Smooth muscle cell (in vitro differentiated cells): ENCODE measurements around the gene SNX30. TPM values are rescaled to one million over a fixed set of nuclear protein-coding genes. Genes with fewer than 3 reads are reported as not detected.

Source experiments
- DNase-seq: peaks from one replicate; lab custom pipeline; 2025; ENCODE audit not compliant: unreplicated experiment; lab: John Stamatoyannopoulos, UW
- H2AFZ ChIP-seq: fragments of 200-600 bp; sonication (generic); 2 replicates; pipeline ENCODE4 v1.6.0; 2016; ENCODE audit warnings: antibody characterized with exemption, low read depth, mild to moderate bottlenecking
- H3F3A ChIP-seq: fragments of 200-600 bp; sonication (generic); 2 replicates; pipeline ENCODE4 v1.6.0; 2017; ENCODE audit warnings: antibody characterized with exemption, low read depth
- H3K27ac ChIP-seq: fragments of 200-600 bp; sonication (generic); 2 replicates; pipeline ENCODE4 v1.5.1; 2016; ENCODE audit warnings: low read depth, mild to moderate bottlenecking
- H3K27me3 ChIP-seq: fragments of 200-600 bp; sonication (generic); 2 replicates; pipeline ENCODE4 v1.6.1; 2016; ENCODE audit warnings: low read depth, mild to moderate bottlenecking
- H3K36me3 ChIP-seq: fragments of 200-600 bp; sonication (generic); 2 replicates; pipeline ENCODE4 v1.5.1; 2016; ENCODE audit warnings: low read depth
- H3K4me1 ChIP-seq: fragments of 200-600 bp; sonication (generic); 2 replicates; pipeline ENCODE4 v1.5.1; 2016; ENCODE audit warnings: low read depth
- H3K4me2 ChIP-seq: fragments of 200-600 bp; sonication (generic); 2 replicates; pipeline ENCODE4 v1.6.0; 2016; ENCODE audit warnings: mild to moderate bottlenecking
- H3K4me3 ChIP-seq: fragments of 200-600 bp; sonication (generic); 2 replicates; pipeline ENCODE4 v1.5.1; 2016; ENCODE audit warnings: mild to moderate bottlenecking
- H3K79me2 ChIP-seq: fragments of 200-600 bp; sonication (generic); 2 replicates; pipeline ENCODE4 v1.6.0; 2016; ENCODE audit warnings: low read depth, mild to moderate bottlenecking
- H3K9ac ChIP-seq: fragments of 200-600 bp; sonication (generic); 2 replicates; pipeline ENCODE4 v1.6.0; 2016; ENCODE audit warnings: low read depth
- H3K9me3 ChIP-seq: fragments of 200-600 bp; sonication (generic); replicated peaks from 2 replicates; pipeline ENCODE4 v1.5.1; 2016; ENCODE audit warnings: low read depth
- H4K20me1 ChIP-seq: fragments of 200-600 bp; sonication (generic); 2 replicates; pipeline ENCODE4 v1.6.0; 2016; ENCODE audit warnings: low read depth
- CTCF ChIP-seq: fragments of 200-600 bp; sonication (generic); IDR thresholded peaks from 2 replicates; pipeline ENCODE4 v1.5.1; 2017; ENCODE audit warnings: borderline replicate concordance, mild to moderate bottlenecking, antibody characterized with exemption; ENCODE audit not compliant: insufficient read depth, poor library complexity, severe bottlenecking
- WGBS: methylation state at CpG from one replicate; pipeline ENCODE4 v1.1.7; 2016; ENCODE audit warnings: low lambda C conversion rate; 5-methylcytosine and 5-hydroxymethylcytosine counted together
- polyA plus RNA-seq: library from polyadenylated mRNA; unstranded; fragments of >200 nt; fragmentation: Nextera tagmentation; extraction: Ambion mirVana; gene quantifications from 2 replicates; pipeline ENCODE4 v1.2.1, GENCODE V29; 2016
- total RNA-seq: library from RNA; depleted of rRNA; stranded (reverse); fragments of >200 nt; gene quantifications from 2 replicates; pipeline ENCODE4 v1.2.3, GENCODE V29; 2014

Gene SNX30
- total and polyA plus RNA-seq, 2 experiments from 2014 or later = 3.6 to 10.7 TPM

GRCh38 chr9:112917987-112918362, 167.4 kb downstream of the SNX30 start:
- no peak for DNase-seq
- Histone ChIP-seq H3K4me1 (no peaks in the 10 kb centered on the region), H3K4me2 (no peak overlapping the region), H3K27me3 (peaks cover 13% of the 10 kb centered on the region), H3K9ac (no peak overlapping the region), H3K27ac (no peak overlapping the region), H4K20me1 (no peaks in the 10 kb centered on the region), H2AFZ (no peak overlapping the region), H3F3A (no peaks in the 10 kb centered on the region), H3K4me3 (no peak overlapping the region), H3K36me3 (no peaks in the 10 kb centered on the region), H3K9me3 (no peaks in the 10 kb centered on the region), H3K79me2 (no peaks in the 10 kb centered on the region)
- 65% methylated on average over 1 of the region's 1 CpG for WGBS
- TF ChIP-seq CTCF = no peak

- Histone ChIP-seq H3K4me2 (no peak overlapping the region), H3K4me1 (no peaks in the 10 kb centered on the region), H2AFZ (no peak overlapping the region), H3K9ac (no peak overlapping the region), H3K4me3 (no peak overlapping the region), H3K79me2 (no peaks in the 10 kb centered on the region), H3K27ac (no peak overlapping the region), H3F3A (no peaks in the 10 kb centered on the region), H3K9me3 (no peaks in the 10 kb centered on the region), H4K20me1 (no peaks in the 10 kb centered on the region), H3K27me3 (peaks cover 11% of the 10 kb centered on the region), H3K36me3 (no peaks in the 10 kb centered on the region)
- peak; percentile 46 for TF ChIP-seq CTCF
- WGBS = 22% methylated on average over 3 of the region's 3 CpGs
- DNase-seq = no peak
Measured at GRCh38 chr9:112921549-112921948, 171.0 kb downstream of the SNX30 start.

Other genes with a start within 250 kb of the SNX30 start
- gene INIP, start 32.6 kb upstream of the SNX30 start, total RNA-seq = 25.8 and 32.7 TPM in 2 replicates
- gene INIP, start 32.6 kb upstream of the SNX30 start, polyA plus RNA-seq = 14.9 and 19.8 TPM in 2 replicates
- gene SLC46A2, start 140.1 kb downstream of the SNX30 start, total RNA-seq = not detected in 2 replicates
- gene SLC46A2, start 140.1 kb downstream of the SNX30 start, polyA plus RNA-seq = not detected in 2 replicates